ENCODE results near the gene SHC4.

GRCh38 chr15:48946074-48946839, 17.5 kb downstream of the SHC4 start:
- TF ChIP-seq CTCF (IDR thresholded peaks at IDR 0.05) (no peak), POLR2A (IDR thresholded peaks at IDR 0.05) (no peak)

Data from lower leg skin (tissue), 3 donors.